K562 (cell line): ENCODE results near the gene CTDSPL. TPM values are rescaled to one million over a fixed set of nuclear protein-coding genes. Genes with fewer than 3 reads are reported as not detected.

Source experiments
- ATAC-seq: fragments of 200-7000 bp; cut with Tn5 transposase; 3 replicates; pipeline ENCODE4 v1.9.1; 2020; ENCODE audit warnings: moderate library complexity
- BruUV-seq: library from RNA; stranded (reverse); fragments of 400-500 nt; replicated peaks from 2 replicates; lab custom pipeline; 2021; lab: Mats Ljungman, UMichigan
- CTCF ChIA-PET: fragments of 300-600 bp; formaldehyde crosslinking; extraction: SDS; loops from one replicate; lab custom pipeline; 2021; ENCODE audit warnings: low intra/inter-chr PET ratio; lab: Yijun Ruan, JAX
- POLR2A ChIA-PET: fragments of 300-600, 350-650 bp; sonication (Branson Sonifier 250); formaldehyde crosslinking; extraction: SDS; loops from one replicate; lab custom pipeline; 2021; ENCODE audit warnings: antibody characterized with exemption, inconsistent platforms; lab: Yijun Ruan, JAX
- DNase-seq, 4 experiments: peaks; one replicate each; pipeline versions ENCODE4 v3.0.0 to v3.0.0-alpha.2; 2011 to 2018; ENCODE audit warnings: low spot score in 3 of 4, mixed read lengths in 3 of 4; ENCODE audit errors: extremely low read depth in 1 of 4
- FAIRE-seq: peaks from 2 replicates; lab custom pipeline; 2011; peaks lifted over from hg19 to GRCh38; lab: Jason Lieb, UNC
- H2AFZ ChIP-seq: 2 replicates; pipeline ENCODE4 v1.6.0; 2011; ENCODE audit warnings: low read depth, low read length, control low read depth, inconsistent platforms
- H3K27ac ChIP-seq: fragments of 200-600 bp; 3 replicates; pipeline ENCODE4 v1.8.0; 2011; ENCODE audit warnings: low read depth, mild to moderate bottlenecking, control low read depth, inconsistent platforms, low read length, moderate library complexity, mixed read lengths; ENCODE audit errors: extremely low read depth
- H3K27me3 ChIP-seq, 2 experiments: fragments of 300-600 bp in 1 of 2; 2 replicates in 1 of 2; 3 replicates in 1 of 2; pipeline versions ENCODE4 v1.6.0 to v1.8.0; 2011; ENCODE audit warnings: inconsistent platforms in 2 of 2, low read length in 2 of 2, mild to moderate bottlenecking in 1 of 2, mixed read lengths in 1 of 2, moderate library complexity in 1 of 2; ENCODE audit not compliant: control insufficient read depth in 2 of 2, insufficient read depth in 2 of 2
- H3K36me3 ChIP-seq: fragments of 300-600 bp; 3 replicates; pipeline ENCODE4 v1.8.0; 2011; ENCODE audit warnings: mild to moderate bottlenecking, low read length, inconsistent platforms; ENCODE audit not compliant: control insufficient read depth, insufficient read depth
- H3K4me1 ChIP-seq, 2 experiments: fragments of 200-600 bp in 1 of 2; replicated peaks in 1 of 2; 2 replicates in 1 of 2; 3 replicates in 1 of 2; pipeline versions ENCODE4 v1.5.1 to v1.8.0; 2011; ENCODE audit warnings: inconsistent platforms in 2 of 2, low read length in 2 of 2, mild to moderate bottlenecking in 1 of 2, mixed read lengths in 1 of 2, moderate library complexity in 1 of 2; ENCODE audit not compliant: control insufficient read depth in 2 of 2, insufficient read depth in 2 of 2
- H3K4me2 ChIP-seq: 2 replicates; pipeline ENCODE4 v1.6.1; 2011; ENCODE audit warnings: low read length, control low read depth, inconsistent platforms, mixed read lengths; ENCODE audit not compliant: insufficient read depth
- H3K4me3 ChIP-seq: fragments of 200-600 bp; sonication (generic), shearing (Covaris generic); 2 replicates; pipeline ENCODE4 v1.5.1; 2016; ENCODE audit warnings: control low read depth, inconsistent platforms
- H3K79me2 ChIP-seq: fragments of 200-600 bp; 3 replicates; pipeline ENCODE4 v1.8.0; 2011; ENCODE audit warnings: low read length, inconsistent platforms; ENCODE audit not compliant: control insufficient read depth, insufficient read depth
- H3K9ac ChIP-seq, 2 experiments: 2 replicates each; pipeline versions ENCODE4 v1.6.0 to v1.6.1; 2011; ENCODE audit warnings: low read depth in 2 of 2, low read length in 2 of 2, control low read depth in 1 of 2, inconsistent platforms in 1 of 2, mild to moderate bottlenecking in 1 of 2, mixed read lengths in 1 of 2; ENCODE audit not compliant: insufficient read depth in 1 of 2
- H3K9me1 ChIP-seq: one replicate; pipeline ENCODE4 v1.6.0; 2011; ENCODE audit warnings: inconsistent platforms, mild to moderate bottlenecking, low read length, moderate library complexity; ENCODE audit not compliant: control insufficient read depth, insufficient read depth
- H3K9me3 ChIP-seq: replicated peaks from 2 replicates; pipeline ENCODE4 v1.5.1; 2011; ENCODE audit warnings: low read depth, low read length, inconsistent platforms; ENCODE audit not compliant: control insufficient read depth, insufficient read depth
- H4K20me1 ChIP-seq: replicated peaks from 2 replicates; pipeline ENCODE4 v1.6.1; 2011; ENCODE audit warnings: low read length, inconsistent platforms, mixed read lengths; ENCODE audit not compliant: control insufficient read depth, insufficient read depth
- EHMT2 ChIP-seq: fragments of 450-650 bp; IDR thresholded peaks from 2 replicates; pipeline ENCODE4 v1.6.1; 2018; ENCODE audit warnings: antibody characterized with exemption
- ETV5 ChIP-seq: sonication (generic); formaldehyde crosslinking; IDR thresholded peaks from 2 replicates; pipeline ENCODE4 v1.4.0; 2020; ENCODE audit warnings: low read depth, mild to moderate bottlenecking, missing genetic modification reagents
- HNRNPK ChIP-seq: fragments of 200-400 bp; formaldehyde crosslinking; IDR thresholded peaks from one replicate; pipeline ENCODE4 v1.6.1; 2018; ENCODE audit warnings: mild to moderate bottlenecking, low read depth, low read length; ENCODE audit not compliant: poor library complexity, severe bottlenecking
- PRMT5 ChIP-seq: sonication (generic); formaldehyde crosslinking; IDR thresholded peaks from 2 replicates; pipeline ENCODE4 v1.5.0; 2020; ENCODE audit warnings: missing genetic modification reagents
- PTTG1 ChIP-seq: fragments of 450-650 bp; IDR thresholded peaks from 2 replicates; pipeline ENCODE4 v1.6.1; 2016; ENCODE audit warnings: low read depth, mild to moderate bottlenecking, missing genetic modification characterization, missing compliant biosample characterization
- RBM15 ChIP-seq: fragments of 200-400 bp; formaldehyde crosslinking; IDR thresholded peaks from 2 replicates; pipeline ENCODE4 v1.6.1; 2018; ENCODE audit warnings: mild to moderate bottlenecking, low read length, moderate library complexity; ENCODE audit not compliant: insufficient read depth
- STAT5A ChIP-seq: IDR thresholded peaks from 2 replicates; pipeline ENCODE4 v1.6.1; 2012; ENCODE audit warnings: low read length, inconsistent platforms, borderline replicate concordance
- ZEB2 ChIP-seq: fragments of 450-650 bp; IDR thresholded peaks from 2 replicates; pipeline ENCODE4 v1.6.1; 2016
- ZKSCAN8 ChIP-seq: fragments of 200-800 bp; sonication (Bioruptor generic); IDR thresholded peaks from 2 replicates; pipeline ENCODE4 v1.6.1; 2016; ENCODE audit warnings: missing genetic modification characterization, missing compliant biosample characterization
- WGBS: fragments of 100-300 bp; shearing (Covaris generic); methylation state at CpG from one replicate; pipeline ENCODE4 v1.1.6; 2016; ENCODE audit warnings: low coverage, mixed read lengths; ENCODE audit not compliant: insufficient coverage; ENCODE audit errors: missing lambda C conversion rate; 5-methylcytosine and 5-hydroxymethylcytosine counted together
- in situ Hi-C: fragments of 300-500 bp; cut with MboI; formaldehyde crosslinking; loops from 4 replicates; pipeline ENCODE4 v1.15.0; 2018; ENCODE audit warnings: inconsistent platforms, mixed read lengths
- intact Hi-C: fragments of 100-400 bp; cut with micrococcal nuclease; formaldehyde crosslinking; loops from 2 replicates; pipeline ENCODE4 v1.14.2; 2022
- polyA plus RNA-seq, 8 experiments: library from polyadenylated mRNA; depleted of rRNA in 4 of 8; stranded (reverse) in 5 of 8; unstranded in 3 of 8; fragments of >200 nt; fragmentation: Nextera tagmentation in 2 of 8; fragmentation: Illumina TruSeq in 1 of 8; extraction: Ambion mirVana in 2 of 8; extraction: Trizol in 1 of 8; gene quantifications; 2 replicates each; pipeline versions ENCODE4 v1.2.1 to v1.2.3, GENCODE V29; 2011 to 2014; ENCODE audit warnings: inconsistent platforms in 1 of 8, missing spikeins in 1 of 8
- total RNA-seq, 7 experiments: library from RNA; depleted of rRNA in 6 of 7; stranded (reverse); fragments of >200 nt in 6 of 7; fragmentation: Illumina TruSeq in 2 of 7; extraction: Trizol in 2 of 7; gene quantifications; 2 replicates each; pipeline versions ENCODE4 v1.2.1 to v1.2.3, GENCODE V29; 2011 to 2021; ENCODE audit warnings: low replicate concordance in 1 of 7
- TF ChIP-seq, protein P1 (sequence below): IDR thresholded peaks from 2 replicates; pipeline ENCODE4 v1.6.1; 2014; ENCODE audit warnings: antibody characterized with exemption

The CTDSPL gene
- total and polyA plus RNA-seq, 9 of the 15 experiments (the other 6 are each of a cell fraction or from before 2014, with no cell fraction given): 5.1 to 19.3 (median 11.3) TPM

DNA sequence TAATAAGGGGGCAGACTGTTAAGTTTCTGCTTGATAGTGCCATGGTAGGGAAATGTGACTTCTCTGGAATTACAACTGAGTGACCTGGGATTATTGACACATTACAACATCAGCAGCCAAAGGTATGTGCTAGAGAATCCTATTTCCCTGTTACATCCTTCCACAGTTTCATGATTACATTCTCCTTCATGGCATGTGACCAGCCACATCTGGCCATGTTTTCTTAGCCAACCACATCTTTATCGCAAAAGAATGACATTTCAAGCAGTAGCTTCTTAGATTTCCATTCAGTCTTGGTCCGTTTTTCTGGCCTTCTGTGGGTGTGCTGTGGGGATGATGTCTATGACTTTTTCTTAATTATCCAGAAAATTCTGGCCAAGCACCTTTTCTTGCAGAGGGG is 45.4 kb upstream of the CTDSPL start:
- intact Hi-C loops (no loop called here), in situ Hi-C loops (no loop called here)
- no peak for ATAC-seq
- H3K9me3 ChIP-seq: no peaks in the 10 kb centered on the region
- no TSS peak for BruUV-seq
- H3K9ac ChIP-seq: no peak overlapping the region
- no peaks in the 10 kb centered on the region for H3K36me3 ChIP-seq
- no peak overlapping the region for H2AFZ ChIP-seq
- H3K27me3 ChIP-seq: peaks cover 7 to 36% of the 10 kb centered on the region in 2 experiments
- H3K4me2 ChIP-seq: no peak overlapping the region
- POLR2A ChIA-PET: no interaction called here
- no peak for FAIRE-seq
- CTCF ChIA-PET: no interaction called here
- H3K27ac ChIP-seq: no peak overlapping the region
- WGBS: 0% methylated on average over 2 of the region's 2 CpGs
- TF ChIP-seq ZKSCAN8 (CRISPR knock-in tag) (no peak), EHMT2 (no peak), PRMT5 (CRISPR knock-in tag) (no peak), ETV5 (CRISPR knock-in tag) (no peak), PTTG1 (tag) (no peak), HNRNPK (no peak), RBM15 (no peak), STAT5A (no peak), ZEB2 (no peak)
- TF ChIP-seq, protein P1, sequence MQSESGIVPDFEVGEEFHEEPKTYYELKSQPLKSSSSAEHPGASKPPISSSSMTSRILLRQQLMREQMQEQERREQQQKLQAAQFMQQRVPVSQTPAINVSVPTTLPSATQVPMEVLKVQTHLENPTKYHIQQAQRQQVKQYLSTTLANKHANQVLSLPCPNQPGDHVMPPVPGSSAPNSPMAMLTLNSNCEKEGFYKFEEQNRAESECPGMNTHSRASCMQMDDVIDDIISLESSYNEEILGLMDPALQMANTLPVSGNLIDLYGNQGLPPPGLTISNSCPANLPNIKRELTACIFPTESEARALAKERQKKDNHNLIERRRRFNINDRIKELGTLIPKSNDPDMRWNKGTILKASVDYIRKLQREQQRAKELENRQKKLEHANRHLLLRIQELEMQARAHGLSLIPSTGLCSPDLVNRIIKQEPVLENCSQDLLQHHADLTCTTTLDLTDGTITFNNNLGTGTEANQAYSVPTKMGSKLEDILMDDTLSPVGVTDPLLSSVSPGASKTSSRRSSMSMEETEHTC: no peak
- no peak for DNase-seq
- no peaks in the 10 kb centered on the region for H3K9me1 ChIP-seq
- H3K4me1 ChIP-seq: no peaks in the 10 kb centered on the region
- no peaks in the 10 kb centered on the region for H3K79me2 ChIP-seq
- H3K4me3 ChIP-seq: no peak overlapping the region
- H4K20me1 ChIP-seq: no peaks in the 10 kb centered on the region
